Pancreas (tissue), 10 donors: ENCODE results near the gene HSD3B7. TPM values are rescaled to one million over a fixed set of nuclear protein-coding genes. Genes with fewer than 3 reads are reported as not detected.

ENCODE experiments used
- ATAC-seq, 4 donors: fragments of 200-7000 bp; cut with Tn5 transposase; one replicate each; pipeline versions ENCODE4 v1.8.0 to v1.9.1; 2020; ENCODE audit warnings: mild to moderate bottlenecking in 4 of 4, moderate library complexity in 4 of 4
- DNase-seq, 6 donors: peaks; one replicate each; pipeline ENCODE4 v3.0.0-alpha.2; 2020
- FAIRE-seq: peaks from 2 replicates; lab custom pipeline; 2012; peaks lifted over from hg19 to GRCh38; lab: Jason Lieb, UNC
- H3K27ac ChIP-seq, 4 donors: fragments of 200-600 bp; sonication (generic); 1 replicate in 3 of 4; 2 replicates in 1 of 4; pipeline versions ENCODE4 v1.5.0 to v1.8.0; 2020
- H3K27me3 ChIP-seq, 4 donors: fragments of 200-600 bp; one replicate each; pipeline ENCODE4 v1.8.0; 2021
- H3K36me3 ChIP-seq, 3 donors: fragments of 200-600 bp; sonication (generic) in 1 of 3; one replicate each; pipeline versions ENCODE4 v1.5.0 to v1.8.0; 2020 to 2021
- H3K4me1 ChIP-seq, 3 donors: fragments of 200-600 bp; one replicate each; pipeline ENCODE4 v1.8.0; 2021
- H3K4me3 ChIP-seq, 4 donors: fragments of 200-600 bp; sonication (generic) in 2 of 4; one replicate each; pipeline versions ENCODE4 v1.5.0 to v1.8.0; 2020 to 2021
- H3K9me3 ChIP-seq, 4 donors: fragments of 200-600 bp; one replicate each; pipeline ENCODE4 v1.8.0; 2021
- WGBS, 2 donors: extraction: QIAGEN DNeasy Blood & Tissue Kit; methylation state at CpG; one replicate each; pipeline ENCODE4 v1.1.7; 2013; 5-methylcytosine and 5-hydroxymethylcytosine counted together
- intact Hi-C, 3 donors: fragments of 100-400 bp; cut with DNase I; formaldehyde crosslinking; loops; one replicate each; pipeline versions ENCODE4 v1.11.1 to v1.14.2; 2022
- polyA plus RNA-seq, 2 donors: library from polyadenylated mRNA; stranded (reverse); fragments of 200-250 nt; gene quantifications; one replicate each; pipeline ENCODE4 v1.2.3, GENCODE V29; 2013
- total RNA-seq, 6 donors: library from RNA; stranded (reverse); fragmentation: NEBNext Ultra II Directional in 4 of 6; extraction: Animal tissue kit (Norgen Biotek cat#: 25700) in 4 of 6; gene quantifications; one replicate each; pipeline versions ENCODE4 v1.2.1 to v1.2.4, GENCODE V29; 2021 to 2023
- TF ChIP-seq, protein P1 (sequence below), 4 donors: fragments of 200-600 bp; sonication (generic) in 3 of 4; IDR thresholded peaks; one replicate each; pipeline versions ENCODE4 v1.5.0 to v1.8.0; 2021; ENCODE audit warnings: antibody characterized with exemption in 4 of 4
- donor health status: healthy with polysubstance abuse.
- donor health status: DM: no; HTN: no; CAD: no; lungs with moderate emphysema.
- donor health status: DM: no; HTN: no; CAD: no.
- donor health status: control.
- donor health status: control.
- donor health status: Bipolar disorder and iron deficiency.
- donor health status: DM: yes; HTN: yes; CAD: no.
- donor health status: DM: no; HTN: no; CAD: no.
- donor health status: DM: no; HTN: no; CAD: no.
- donor health status: DM: yes; HTN: yes; CAD: no.

HSD3B7 gene
- total and polyA plus RNA-seq, 8 donors, result 14.2 to 32.1 (median 17.3) TPM

DNA sequence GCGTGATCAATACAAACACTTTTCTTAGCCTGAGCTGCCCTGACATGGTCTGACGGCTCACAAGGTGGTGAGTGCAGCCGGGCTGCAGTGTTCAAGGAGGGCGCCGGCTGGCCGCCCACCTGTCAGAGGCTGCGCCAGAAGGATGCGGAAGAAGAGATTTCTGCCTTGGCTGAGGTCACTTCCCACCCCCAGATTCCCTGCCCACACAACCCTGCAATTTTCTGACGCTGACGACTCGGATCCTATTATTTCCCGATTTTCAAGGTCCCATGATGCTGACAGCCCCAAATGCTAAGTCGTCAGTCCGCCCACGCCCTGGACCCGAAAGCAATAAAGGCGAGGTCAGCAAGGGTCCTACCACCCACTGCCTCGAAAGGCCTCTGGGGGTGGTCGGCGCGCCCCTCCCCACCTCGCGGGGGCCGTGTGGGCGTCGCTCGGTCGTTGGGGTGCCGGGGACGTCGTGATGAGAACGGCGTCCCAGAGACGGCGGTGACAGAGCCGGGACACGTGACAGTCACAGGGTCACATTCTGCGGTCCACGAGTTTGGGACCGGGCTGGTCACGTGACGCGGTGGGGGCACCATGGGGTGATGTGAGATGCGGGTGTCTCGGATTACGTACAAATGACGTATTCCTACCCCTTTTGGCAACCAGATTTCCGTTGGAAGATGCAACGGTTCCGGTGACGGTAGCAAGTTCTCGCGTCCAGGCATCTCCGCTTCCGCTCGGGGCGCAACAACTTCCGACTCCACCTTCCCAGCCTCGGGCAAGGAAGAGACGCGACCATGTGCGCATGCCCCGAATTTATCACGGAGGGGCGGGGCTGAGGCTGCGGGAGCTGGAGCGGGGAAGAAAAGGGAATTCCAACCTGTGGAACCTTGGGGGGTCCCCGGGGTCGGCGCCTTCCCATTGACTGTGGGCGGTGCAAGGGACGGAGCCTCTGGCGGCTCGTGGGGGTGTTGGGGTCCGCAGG lies 48.0 kb downstream of the HSD3B7 start, which contains the start of gene STX4:
Gene STX4 (plus strand): TSS at position 823 of the 973 bp plus-strand sequence. CDS start 248 bp downstream, outside the sequence.
- H3K27me3 ChIP-seq, result no peaks in the 10 kb centered on the region
- no peak for FAIRE-seq
- ATAC-seq, result peak; percentile 94 to 98 (median 95)
- DNase-seq, result peak; percentile 96 to 99 (median 98)
- 0% methylated on average over 74 to 75 of the region's 75 CpGs for WGBS, 2 donors
- peaks cover 4 to 5% (median 4%) of the 10 kb centered on the region in 3 donors for H3K4me1 ChIP-seq
- H3K27ac ChIP-seq, result peak within 1 kb of the TSS; percentile 85 to 96 (median 90)
- peaks cover 0 to 4% (median 4%) of the 10 kb centered on the region in 3 donors for H3K36me3 ChIP-seq
- H3K9me3 ChIP-seq, result no peaks in the 10 kb centered on the region
- H3K4me3 ChIP-seq, result peak within 1 kb of the TSS; percentile 82 to 99 (median 96)
- TF ChIP-seq, protein P1, sequence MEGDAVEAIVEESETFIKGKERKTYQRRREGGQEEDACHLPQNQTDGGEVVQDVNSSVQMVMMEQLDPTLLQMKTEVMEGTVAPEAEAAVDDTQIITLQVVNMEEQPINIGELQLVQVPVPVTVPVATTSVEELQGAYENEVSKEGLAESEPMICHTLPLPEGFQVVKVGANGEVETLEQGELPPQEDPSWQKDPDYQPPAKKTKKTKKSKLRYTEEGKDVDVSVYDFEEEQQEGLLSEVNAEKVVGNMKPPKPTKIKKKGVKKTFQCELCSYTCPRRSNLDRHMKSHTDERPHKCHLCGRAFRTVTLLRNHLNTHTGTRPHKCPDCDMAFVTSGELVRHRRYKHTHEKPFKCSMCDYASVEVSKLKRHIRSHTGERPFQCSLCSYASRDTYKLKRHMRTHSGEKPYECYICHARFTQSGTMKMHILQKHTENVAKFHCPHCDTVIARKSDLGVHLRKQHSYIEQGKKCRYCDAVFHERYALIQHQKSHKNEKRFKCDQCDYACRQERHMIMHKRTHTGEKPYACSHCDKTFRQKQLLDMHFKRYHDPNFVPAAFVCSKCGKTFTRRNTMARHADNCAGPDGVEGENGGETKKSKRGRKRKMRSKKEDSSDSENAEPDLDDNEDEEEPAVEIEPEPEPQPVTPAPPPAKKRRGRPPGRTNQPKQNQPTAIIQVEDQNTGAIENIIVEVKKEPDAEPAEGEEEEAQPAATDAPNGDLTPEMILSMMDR (IDR thresholded peaks at IDR 0.05), result no peak
- intact Hi-C loops, result no loop called here

DNA sequence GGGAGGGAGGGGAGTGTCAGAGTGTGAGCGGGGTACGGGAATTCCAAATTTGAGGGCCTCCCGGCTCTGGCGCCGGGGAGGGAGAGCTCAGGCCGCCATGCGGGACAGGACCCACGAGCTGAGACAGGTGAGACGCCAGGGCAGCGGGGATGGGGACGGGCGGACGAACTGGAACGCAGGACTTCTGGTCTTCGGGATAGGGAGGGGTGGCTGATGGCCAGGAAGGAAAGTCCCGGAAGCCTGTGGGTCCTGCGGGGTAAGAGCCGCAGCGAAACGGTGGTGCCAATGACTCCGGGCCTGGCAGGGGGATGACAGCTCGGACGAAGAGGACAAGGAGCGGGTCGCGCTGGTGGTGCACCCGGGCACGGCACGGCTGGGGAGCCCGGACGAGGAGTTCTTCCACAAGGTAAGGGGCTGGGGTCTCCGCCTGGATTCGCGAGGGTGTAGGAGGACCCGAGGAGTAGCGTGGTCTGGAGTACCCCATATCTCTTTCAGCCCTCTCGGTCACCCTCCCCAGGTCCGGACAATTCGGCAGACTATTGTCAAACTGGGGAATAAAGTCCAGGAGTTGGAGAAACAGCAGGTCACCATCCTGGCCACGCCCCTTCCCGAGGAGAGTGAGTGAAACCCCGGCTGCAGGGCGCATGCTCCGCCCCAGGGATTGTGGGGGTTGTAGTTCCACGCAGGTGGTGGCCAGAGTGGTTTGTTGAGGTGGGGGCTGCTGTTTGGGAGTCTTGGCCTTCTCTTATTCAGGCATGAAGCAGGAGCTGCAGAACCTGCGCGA lies 48.9 kb downstream of the HSD3B7 start:
- FAIRE-seq (no peak), DNase-seq (peak; percentile 88 to 97 (median 93)), ATAC-seq (peak; percentile 83 to 91 (median 86))
- Histone ChIP-seq H3K9me3 (no peaks in the 10 kb centered on the region), H3K36me3 (peaks cover 4 to 10% (median 5%) of the 10 kb centered on the region in 3 donors), H3K27ac (peak overlapping the region; percentile 85 to 96 (median 90)), H3K27me3 (no peaks in the 10 kb centered on the region), H3K4me1 (peaks cover 4 to 5% (median 4%) of the 10 kb centered on the region in 3 donors), H3K4me3 (peak overlapping the region; percentile 82 to 99 (median 96))
- intact Hi-C loops, result no loop called here
- TF ChIP-seq, protein P1 (IDR thresholded peaks at IDR 0.05), result no peak
- 1% methylated on average over 47 of the region's 47 CpGs for WGBS, 2 donors

DNA sequence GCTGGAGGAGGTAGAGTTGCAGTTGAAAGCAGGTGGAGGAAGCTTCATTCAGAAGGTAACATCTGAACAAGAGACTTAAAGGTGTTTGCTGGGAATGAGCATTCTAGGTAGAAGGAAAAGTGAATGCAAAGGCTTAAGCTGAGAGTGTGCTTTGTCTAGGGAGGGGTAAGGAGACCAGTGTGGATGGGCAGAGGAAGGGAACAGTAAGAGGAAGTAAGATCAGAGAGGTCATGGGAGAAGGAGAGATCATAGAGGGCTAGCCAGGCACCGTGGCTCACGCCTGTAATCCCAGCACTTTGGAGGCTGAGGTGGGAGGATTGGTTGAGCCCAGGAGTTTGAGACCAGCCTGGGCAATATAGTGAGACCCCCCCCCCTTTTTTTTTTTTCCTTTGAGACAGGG lies 51.7 kb downstream of the HSD3B7 start:
- peaks cover 4 to 26% (median 8%) of the 10 kb centered on the region in 3 donors for H3K36me3 ChIP-seq
- intact Hi-C loops, result no loop called here
- no peaks in the 10 kb centered on the region for H3K9me3 ChIP-seq
- peaks cover 4 to 5% (median 4%) of the 10 kb centered on the region in 3 donors for H3K4me1 ChIP-seq
- H3K27ac ChIP-seq, result no peak overlapping the region
- 60 to 77% methylated on average over 2 of the region's 2 CpGs for WGBS, 2 donors
- H3K27me3 ChIP-seq, result no peaks in the 10 kb centered on the region
- TF ChIP-seq, protein P1 (IDR thresholded peaks at IDR 0.05), result no peak
- FAIRE-seq (no peak), ATAC-seq (no peak), DNase-seq (no peak)
- no peak overlapping the region for H3K4me3 ChIP-seq

Other genes with a start within 250 kb of the HSD3B7 start
- 10 to 100 TPM in 3 of 6 donors, 1 to 10 TPM in 3; 7.9 to 15.7 (median 9.5) TPM for gene PHKG2, start 236.8 kb upstream of the HSD3B7 start, total RNA-seq
- gene PHKG2, start 236.8 kb upstream of the HSD3B7 start, polyA plus RNA-seq, result 10 to 100 TPM; 42.1 to 42.3 TPM
- 1 to 10 TPM; 1.7 to 5.7 (median 3.0) TPM for gene CFAP119, start 223.1 kb upstream of the HSD3B7 start, total RNA-seq
- 10 to 100 TPM; 21.4 to 32.1 TPM for gene CFAP119, start 223.1 kb upstream of the HSD3B7 start, polyA plus RNA-seq
- 10 to 100 TPM; 37.7 to 66.6 (median 40.6) TPM for gene RNF40, start 222.9 kb upstream of the HSD3B7 start, total RNA-seq
- 10 to 100 TPM; 65.3 to 68.4 TPM for gene RNF40, start 222.9 kb upstream of the HSD3B7 start, polyA plus RNA-seq
- gene ZNF629, start 198.0 kb upstream of the HSD3B7 start, total RNA-seq, result 1 to 10 TPM; 4.5 to 8.6 (median 6.2) TPM
- gene ZNF629, start 198.0 kb upstream of the HSD3B7 start, polyA plus RNA-seq, result 1 to 10 TPM; 5.8 to 6.3 TPM
- gene BCL7C, start 91.1 kb upstream of the HSD3B7 start, total RNA-seq, result 10 to 100 TPM in 4 of 6 donors, 1 to 10 TPM in 2; 9.2 to 14.1 (median 10.7) TPM
- 10 to 100 TPM; 22.3 to 29.3 TPM for gene BCL7C, start 91.1 kb upstream of the HSD3B7 start, polyA plus RNA-seq
- 1 to 10 TPM; 1.6 to 3.2 (median 1.9) TPM for gene CTF1, start 88.6 kb upstream of the HSD3B7 start, total RNA-seq
- gene CTF1, start 88.6 kb upstream of the HSD3B7 start, polyA plus RNA-seq, result 1 to 10 TPM; 2.5 to 2.9 TPM
- 10 to 100 TPM in 1 of 6 donors, 1 to 10 TPM in 5; 3.8 to 13.5 (median 4.6) TPM for gene FBXL19, start 61.6 kb upstream of the HSD3B7 start, total RNA-seq
- 10 to 100 TPM; 10.1 to 26.8 TPM for gene FBXL19, start 61.6 kb upstream of the HSD3B7 start, polyA plus RNA-seq
- gene ORAI3, start 36.1 kb upstream of the HSD3B7 start, total RNA-seq, result 10 to 100 TPM in 4 of 6 donors, 1 to 10 TPM in 2; 8.6 to 12.5 (median 11.4) TPM
- 10 to 100 TPM in 1 of 2 donors, 1 to 10 TPM in 1; 9.5 to 10.3 TPM for gene ORAI3, start 36.1 kb upstream of the HSD3B7 start, polyA plus RNA-seq
- gene SETD1A, start 27.5 kb upstream of the HSD3B7 start, total RNA-seq, result 10 to 100 TPM in 1 of 6 donors, 1 to 10 TPM in 5; 6.5 to 10.6 (median 8.3) TPM
- 10 to 100 TPM; 12.8 to 17.9 TPM for gene SETD1A, start 27.5 kb upstream of the HSD3B7 start, polyA plus RNA-seq
- gene STX1B, start 25.4 kb downstream of the HSD3B7 start, total RNA-seq, result 1 to 10 TPM in 1 of 6 donors, under 1 TPM in 5; 0.16 to 1.4 (median 0.56) TPM
- 1 to 10 TPM in 1 of 2 donors, under 1 TPM in 1; 0.82 to 2.4 TPM for gene STX1B, start 25.4 kb downstream of the HSD3B7 start, polyA plus RNA-seq
- gene STX4, start 48.4 kb downstream of the HSD3B7 start, total RNA-seq, result 10 to 100 TPM; 22.2 to 48.9 (median 26.9) TPM
- 10 to 100 TPM; 91.8 to 94.4 TPM for gene STX4, start 48.4 kb downstream of the HSD3B7 start, polyA plus RNA-seq
- gene ZNF668, start 89.0 kb downstream of the HSD3B7 start, total RNA-seq, result 1 to 10 TPM; 1.5 to 5.5 (median 3.3) TPM
- 1 to 10 TPM; 4.5 to 6.4 TPM for gene ZNF668, start 89.0 kb downstream of the HSD3B7 start, polyA plus RNA-seq
- 10 to 100 TPM in 1 of 6 donors, 1 to 10 TPM in 5; 5.6 to 12.6 (median 7.0) TPM for gene ZNF646, start 89.2 kb downstream of the HSD3B7 start, total RNA-seq
- 10 to 100 TPM in 1 of 2 donors, 1 to 10 TPM in 1; 3.9 to 10.7 TPM for gene ZNF646, start 89.2 kb downstream of the HSD3B7 start, polyA plus RNA-seq
- gene PRSS53, start 103.7 kb downstream of the HSD3B7 start, total RNA-seq, result 1 to 10 TPM in 5 of 6 donors, under 1 TPM in 1; 0.52 to 2.1 (median 1.3) TPM
- gene PRSS53, start 103.7 kb downstream of the HSD3B7 start, polyA plus RNA-seq, result 1 to 10 TPM; 5.3 to 8.2 TPM
- 10 to 100 TPM; 37.7 to 54.3 (median 49.7) TPM for gene VKORC1, start 109.6 kb downstream of the HSD3B7 start, total RNA-seq
- 10 to 100 TPM; 50.2 to 90.9 TPM for gene VKORC1, start 109.6 kb downstream of the HSD3B7 start, polyA plus RNA-seq
- gene BCKDK, start 123.2 kb downstream of the HSD3B7 start, total RNA-seq, result 10 to 100 TPM; 25.7 to 64.2 (median 37.0) TPM
- 10 to 100 TPM; 27.4 to 30.7 TPM for gene BCKDK, start 123.2 kb downstream of the HSD3B7 start, polyA plus RNA-seq
- gene KAT8, start 132.5 kb downstream of the HSD3B7 start, total RNA-seq, result 10 to 100 TPM; 31.5 to 40.7 (median 37.6) TPM
- 10 to 100 TPM; 56.0 to 71.7 TPM for gene KAT8, start 132.5 kb downstream of the HSD3B7 start, polyA plus RNA-seq
- 10 to 100 TPM; 32.5 to 89.3 (median 53.8) TPM for gene PRSS8, start 150.5 kb downstream of the HSD3B7 start, total RNA-seq
- gene PRSS8, start 150.5 kb downstream of the HSD3B7 start, polyA plus RNA-seq, result 10 to 100 TPM; 69.8 to 70.6 TPM
- gene PRSS36, start 164.9 kb downstream of the HSD3B7 start, total RNA-seq, result 1 to 10 TPM in 2 of 6 donors, under 1 TPM in 4; 0.14 to 3.1 (median 0.79) TPM
- gene PRSS36, start 164.9 kb downstream of the HSD3B7 start, polyA plus RNA-seq, result 1 to 10 TPM; 1.9 to 2.7 TPM
- 100 to 1,000 TPM in 3 of 6 donors, 10 to 100 TPM in 3; 69.4 to 134 (median 89.7) TPM for gene FUS, start 194.9 kb downstream of the HSD3B7 start, total RNA-seq
- 100 to 1,000 TPM; 243 to 379 TPM for gene FUS, start 194.9 kb downstream of the HSD3B7 start, polyA plus RNA-seq
- 10 to 100 TPM in 2 of 6 donors, 1 to 10 TPM in 4; 3.3 to 27.3 (median 6.7) TPM for gene PYCARD, start 217.6 kb downstream of the HSD3B7 start, total RNA-seq
- gene PYCARD, start 217.6 kb downstream of the HSD3B7 start, polyA plus RNA-seq, result 10 to 100 TPM; 13.9 to 14.1 TPM
- gene TRIM72, start 228.9 kb downstream of the HSD3B7 start, total RNA-seq, result under 1 TPM in 1 of 6 donors, not detected in 5; 0.12 TPM
- under 1 TPM; under 0.01 to 0.02 TPM for gene TRIM72, start 228.9 kb downstream of the HSD3B7 start, polyA plus RNA-seq
- gene PYDC1, start 231.9 kb downstream of the HSD3B7 start, total RNA-seq, result not detected
- not detected for gene PYDC1, start 231.9 kb downstream of the HSD3B7 start, polyA plus RNA-seq